Measurements from ENCODE around the gene RAMP1.

DNA sequence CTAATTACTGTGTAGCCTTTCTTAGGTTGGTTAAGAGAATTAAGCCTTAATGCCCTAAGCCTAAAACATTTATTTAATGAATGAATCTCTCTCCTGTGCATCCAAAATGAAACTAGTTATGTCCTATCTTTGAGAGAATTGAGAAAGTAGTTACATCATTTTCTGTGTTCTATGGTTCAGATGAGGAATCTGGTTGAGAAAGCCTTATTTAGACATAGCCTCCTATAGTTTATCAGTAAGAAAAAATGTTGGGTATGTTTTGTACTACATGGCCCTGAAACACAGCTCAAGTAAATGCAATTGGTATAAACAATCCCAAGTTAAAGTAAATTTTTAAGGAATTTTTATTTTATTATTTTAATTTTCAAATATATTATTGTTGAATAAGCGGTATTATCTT lies 25.9 kb upstream of the RAMP1 start:
- TF ChIP-seq CTCF (conservative IDR thresholded peaks at IDR 0.05; ENCODE audit: low read length) (no peak), EZH2phosphoT487 (IDR thresholded peaks at IDR 0.05; ENCODE audit: borderline replicate concordance) (no peak)
